ENCODE measurements around the gene FBXO39. TPM values are rescaled to one million over a fixed set of nuclear protein-coding genes. Genes with fewer than 3 reads are reported as not detected.

FBXO39 gene
- total and polyA plus RNA-seq, 9 of the 15 experiments (the other 6 are each of a cell fraction or from before 2014, with no cell fraction given), result not detected

- TF ChIP-seq ZNF274 (IDR thresholded peaks at IDR 0.05; ENCODE audit: borderline replicate concordance, low read depth, low read length) (no peak), KHSRP (IDR thresholded peaks at IDR 0.05) (no peak), ZNF561 (CRISPR knock-in tag; conservative IDR thresholded peaks at IDR 0.05) (no peak), ZNF668 (CRISPR knock-in tag; IDR thresholded peaks at IDR 0.05) (no peak)
- TF ChIP-seq, protein P1, sequence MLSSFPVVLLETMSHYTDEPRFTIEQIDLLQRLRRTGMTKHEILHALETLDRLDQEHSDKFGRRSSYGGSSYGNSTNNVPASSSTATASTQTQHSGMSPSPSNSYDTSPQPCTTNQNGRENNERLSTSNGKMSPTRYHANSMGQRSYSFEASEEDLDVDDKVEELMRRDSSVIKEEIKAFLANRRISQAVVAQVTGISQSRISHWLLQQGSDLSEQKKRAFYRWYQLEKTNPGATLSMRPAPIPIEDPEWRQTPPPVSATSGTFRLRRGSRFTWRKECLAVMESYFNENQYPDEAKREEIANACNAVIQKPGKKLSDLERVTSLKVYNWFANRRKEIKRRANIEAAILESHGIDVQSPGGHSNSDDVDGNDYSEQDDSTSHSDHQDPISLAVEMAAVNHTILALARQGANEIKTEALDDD (IDR thresholded peaks at IDR 0.05), result no peak
- TF ChIP-seq, protein P2, sequence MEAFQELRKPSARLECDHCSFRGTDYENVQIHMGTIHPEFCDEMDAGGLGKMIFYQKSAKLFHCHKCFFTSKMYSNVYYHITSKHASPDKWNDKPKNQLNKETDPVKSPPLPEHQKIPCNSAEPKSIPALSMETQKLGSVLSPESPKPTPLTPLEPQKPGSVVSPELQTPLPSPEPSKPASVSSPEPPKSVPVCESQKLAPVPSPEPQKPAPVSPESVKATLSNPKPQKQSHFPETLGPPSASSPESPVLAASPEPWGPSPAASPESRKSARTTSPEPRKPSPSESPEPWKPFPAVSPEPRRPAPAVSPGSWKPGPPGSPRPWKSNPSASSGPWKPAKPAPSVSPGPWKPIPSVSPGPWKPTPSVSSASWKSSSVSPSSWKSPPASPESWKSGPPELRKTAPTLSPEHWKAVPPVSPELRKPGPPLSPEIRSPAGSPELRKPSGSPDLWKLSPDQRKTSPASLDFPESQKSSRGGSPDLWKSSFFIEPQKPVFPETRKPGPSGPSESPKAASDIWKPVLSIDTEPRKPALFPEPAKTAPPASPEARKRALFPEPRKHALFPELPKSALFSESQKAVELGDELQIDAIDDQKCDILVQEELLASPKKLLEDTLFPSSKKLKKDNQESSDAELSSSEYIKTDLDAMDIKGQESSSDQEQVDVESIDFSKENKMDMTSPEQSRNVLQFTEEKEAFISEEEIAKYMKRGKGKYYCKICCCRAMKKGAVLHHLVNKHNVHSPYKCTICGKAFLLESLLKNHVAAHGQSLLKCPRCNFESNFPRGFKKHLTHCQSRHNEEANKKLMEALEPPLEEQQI (IDR thresholded peaks at IDR 0.05), result no peak
Observed at GRCh38 chr17:6756425-6757031, 19.5 kb upstream of the FBXO39 start (continued).

DNA sequence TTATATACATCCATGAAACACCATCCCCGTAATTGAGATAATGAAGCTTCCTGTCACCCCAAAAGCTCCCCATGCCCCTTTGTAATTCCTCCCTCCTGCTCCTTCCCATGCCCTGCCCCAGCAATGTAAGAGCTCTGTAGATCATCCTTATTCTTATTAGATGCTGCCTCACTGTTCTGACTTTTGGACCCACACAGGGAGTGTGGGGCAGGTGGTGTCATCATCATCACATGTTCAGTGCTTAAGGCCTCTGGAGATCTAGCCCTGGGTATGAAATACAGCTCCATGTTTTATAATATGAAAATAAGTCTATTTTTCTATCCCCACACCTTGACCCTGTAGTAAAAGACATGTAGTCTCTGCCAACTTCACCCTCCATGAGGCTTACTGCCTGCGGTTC, 18.3 kb upstream of the FBXO39 start:
- intact Hi-C loops (cut with micrococcal nuclease), result loop anchor here (5.0 kb wide), 1 partner anchor 265 kb away; the partner anchor contains the start of gene BCL6B
- CTCF ChIA-PET (ENCODE audit: low intra/inter-chr PET ratio), result no interaction called here
- Histone ChIP-seq H3K36me3 (ENCODE audit: control insufficient read depth, insufficient read depth, low read length) (no peaks in the 10 kb centered on the region), H3K4me1 (replicated peaks in 1 of 2; ENCODE audit: control insufficient read depth in 2 of 2, insufficient read depth in 2 of 2, low read length in 2 of 2) (peaks cover 0 to 3% of the 10 kb centered on the region in 2 experiments; a peak in 1 of 5 replicates), H3K79me2 (ENCODE audit: control insufficient read depth, insufficient read depth, low read length) (no peaks in the 10 kb centered on the region), H3K27ac (ENCODE audit: extremely low read depth, low read depth, low read length) (no peak overlapping the region), H3K27me3 (ENCODE audit: control insufficient read depth in 2 of 2, insufficient read depth in 2 of 2, low read length in 2 of 2) (peaks cover 0 to 14% of the 10 kb centered on the region in 2 experiments; a peak in 3 of 5 replicates), H2AFZ (ENCODE audit: low read depth, low read length) (no peak overlapping the region), H3K4me2 (ENCODE audit: insufficient read depth, low read length) (no peak overlapping the region), H3K9ac (ENCODE audit: insufficient read depth in 1 of 2, low read depth in 2 of 2, low read length in 2 of 2) (no peak overlapping the region), H4K20me1 (replicated peaks; ENCODE audit: control insufficient read depth, insufficient read depth, low read length) (no peaks in the 10 kb centered on the region), H3K9me3 (replicated peaks; ENCODE audit: control insufficient read depth, insufficient read depth, low read depth, low read length) (no peaks in the 10 kb centered on the region), H3K4me3 (no peak overlapping the region), H3K9me1 (ENCODE audit: control insufficient read depth, insufficient read depth, low read length) (no peaks in the 10 kb centered on the region)
- in situ Hi-C loops (cut with MboI), result no loop called here
- 35% methylated on average over 2 of the region's 2 CpGs for WGBS (ENCODE audit: insufficient coverage, low coverage, missing lambda C conversion rate)
- FAIRE-seq, result no peak
- BruUV-seq (replicated peaks), result no TSS peak
- POLR2A ChIA-PET, result no interaction called here
- ATAC-seq, result no peak
- no peak for DNase-seq (ENCODE audit: extremely low read depth in 1 of 4, low spot score in 3 of 4)
- no peak for TF ChIP-seq PHTF2 (CRISPR knock-in tag; IDR thresholded peaks at IDR 0.05)
- TF ChIP-seq TEAD4 (IDR thresholded peaks at IDR 0.05; ENCODE audit: low read length), result no peak
- TF ChIP-seq TEAD4 (CRISPR knock-in tag; IDR thresholded peaks at IDR 0.05; ENCODE audit: borderline replicate concordance), result no peak
- no peak for TF ChIP-seq HCFC1 (IDR thresholded peaks at IDR 0.05; ENCODE audit: low read depth, low read length)
- TF ChIP-seq IRF1 (CRISPR knock-in tag; IDR thresholded peaks at IDR 0.05; ENCODE audit: borderline replicate concordance), result no peak
- no peak for TF ChIP-seq ZBTB17 (CRISPR knock-in tag; IDR thresholded peaks at IDR 0.05)
- TF ChIP-seq ATF6 (CRISPR knock-in tag; IDR thresholded peaks at IDR 0.05), result no peak
- TF ChIP-seq MAFF (IDR thresholded peaks at IDR 0.05; ENCODE audit: low read length), result no peak
- no peak for TF ChIP-seq TFAP4 (CRISPR knock-in tag; IDR thresholded peaks at IDR 0.05; ENCODE audit: borderline replicate concordance)
